RWPE2 (cell line): ENCODE data around the gene DHX34.
"Not testable (repeated sequence)": the region's sequence is repeated elsewhere in the genome, so short reads cannot be mapped to it uniquely, and the experiment has no call there.

Experiments used
- ATAC-seq: fragments of 200-7000 bp; cut with Tn5 transposase; 3 replicates; pipeline ENCODE4 v1.9.1; 2021; ENCODE audit warnings: low read depth
- DNase-seq: peaks from one replicate; pipeline ENCODE4 v3.0.0-alpha.2; 2020; ENCODE audit warnings: low spot score
- H3K27ac ChIP-seq: fragments of 450-650 bp; 2 replicates; pipeline ENCODE4 v1.5.1; 2017; ENCODE audit warnings: mild to moderate bottlenecking; ENCODE audit not compliant: poor library complexity, severe bottlenecking
- H3K27me3 ChIP-seq: fragments of 250-450 bp; sonication (Bioruptor Pico); 2 replicates; pipeline ENCODE4 v1.5.1; 2021; ENCODE audit warnings: mild to moderate bottlenecking, moderate library complexity; ENCODE audit not compliant: insufficient read depth, poor library complexity, severe bottlenecking
- H3K36me3 ChIP-seq: fragments of 250-450 bp; sonication (Bioruptor Pico); 2 replicates; pipeline ENCODE4 v1.5.1; 2020; ENCODE audit warnings: low read depth, mild to moderate bottlenecking, moderate library complexity
- H3K4me1 ChIP-seq: fragments of 250-450 bp; sonication (Bioruptor Pico); 2 replicates; pipeline ENCODE4 v1.5.1; 2021; ENCODE audit warnings: mild to moderate bottlenecking, moderate library complexity; ENCODE audit not compliant: insufficient read depth, poor library complexity, severe bottlenecking
- H3K4me3 ChIP-seq: fragments of 250-450 bp; sonication (Bioruptor Pico); 2 replicates; pipeline ENCODE4 v1.5.1; 2021; ENCODE audit warnings: mild to moderate bottlenecking, moderate library complexity; ENCODE audit not compliant: severe bottlenecking
- H3K9me3 ChIP-seq: fragments of 250-450 bp; sonication (Bioruptor Pico); 2 replicates; pipeline ENCODE4 v1.5.1; 2021; ENCODE audit warnings: mild to moderate bottlenecking, moderate library complexity; ENCODE audit not compliant: severe bottlenecking
- TF ChIP-seq, protein P1 (sequence below): fragments of 450-650 bp; IDR thresholded peaks from one replicate; pipeline ENCODE4 v1.5.1; 2017; ENCODE audit warnings: mild to moderate bottlenecking, moderate library complexity; ENCODE audit not compliant: poor library complexity, severe bottlenecking

DHX34 gene

DNA sequence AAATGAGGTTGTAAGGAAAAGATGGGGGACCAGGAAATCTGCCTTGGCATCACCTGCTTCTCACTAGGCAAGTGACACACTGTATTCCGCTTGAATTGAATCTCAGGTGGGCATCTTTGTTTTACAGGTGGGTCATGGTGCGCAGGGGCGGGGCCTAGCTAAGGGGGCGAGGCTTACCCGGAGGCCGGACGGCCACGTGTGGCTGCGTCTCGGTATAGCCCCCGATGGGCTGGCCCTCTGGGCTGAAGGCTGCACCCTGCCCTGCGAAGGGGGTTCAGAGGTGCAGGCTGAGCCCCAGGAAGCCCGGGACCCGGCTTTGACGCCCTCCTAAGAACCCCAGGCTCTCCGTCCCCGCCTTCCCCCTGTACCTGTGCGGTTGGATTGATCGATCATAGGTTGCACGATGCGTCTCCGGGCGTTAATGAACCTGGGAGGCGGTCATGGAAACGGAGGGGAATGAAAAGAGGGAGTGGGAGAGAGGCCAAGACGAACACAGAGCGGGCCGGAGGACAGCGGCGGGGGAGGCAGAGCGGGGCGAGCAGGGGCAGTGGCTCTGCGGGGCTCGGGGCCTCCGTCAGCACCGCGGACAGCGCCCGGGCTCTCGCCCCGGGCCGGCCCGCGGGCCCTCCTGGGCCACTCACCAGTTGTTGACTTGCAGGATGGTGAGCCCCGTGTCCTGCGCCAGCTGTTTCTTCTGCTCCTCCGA, 57.7 kb downstream of the DHX34 start:
- Histone ChIP-seq H3K27ac (no peak overlapping the region), H3K4me3 (no peak overlapping the region), H3K4me1 (no peaks in the 10 kb centered on the region), H3K36me3 (no peaks in the 10 kb centered on the region), H3K27me3 (peaks cover 7% of the 10 kb centered on the region), H3K9me3 (no peaks in the 10 kb centered on the region)
- TF ChIP-seq, protein P1, sequence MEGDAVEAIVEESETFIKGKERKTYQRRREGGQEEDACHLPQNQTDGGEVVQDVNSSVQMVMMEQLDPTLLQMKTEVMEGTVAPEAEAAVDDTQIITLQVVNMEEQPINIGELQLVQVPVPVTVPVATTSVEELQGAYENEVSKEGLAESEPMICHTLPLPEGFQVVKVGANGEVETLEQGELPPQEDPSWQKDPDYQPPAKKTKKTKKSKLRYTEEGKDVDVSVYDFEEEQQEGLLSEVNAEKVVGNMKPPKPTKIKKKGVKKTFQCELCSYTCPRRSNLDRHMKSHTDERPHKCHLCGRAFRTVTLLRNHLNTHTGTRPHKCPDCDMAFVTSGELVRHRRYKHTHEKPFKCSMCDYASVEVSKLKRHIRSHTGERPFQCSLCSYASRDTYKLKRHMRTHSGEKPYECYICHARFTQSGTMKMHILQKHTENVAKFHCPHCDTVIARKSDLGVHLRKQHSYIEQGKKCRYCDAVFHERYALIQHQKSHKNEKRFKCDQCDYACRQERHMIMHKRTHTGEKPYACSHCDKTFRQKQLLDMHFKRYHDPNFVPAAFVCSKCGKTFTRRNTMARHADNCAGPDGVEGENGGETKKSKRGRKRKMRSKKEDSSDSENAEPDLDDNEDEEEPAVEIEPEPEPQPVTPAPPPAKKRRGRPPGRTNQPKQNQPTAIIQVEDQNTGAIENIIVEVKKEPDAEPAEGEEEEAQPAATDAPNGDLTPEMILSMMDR = no peak
- DNase-seq = no peak
- ATAC-seq = peak; percentile 51

DNA sequence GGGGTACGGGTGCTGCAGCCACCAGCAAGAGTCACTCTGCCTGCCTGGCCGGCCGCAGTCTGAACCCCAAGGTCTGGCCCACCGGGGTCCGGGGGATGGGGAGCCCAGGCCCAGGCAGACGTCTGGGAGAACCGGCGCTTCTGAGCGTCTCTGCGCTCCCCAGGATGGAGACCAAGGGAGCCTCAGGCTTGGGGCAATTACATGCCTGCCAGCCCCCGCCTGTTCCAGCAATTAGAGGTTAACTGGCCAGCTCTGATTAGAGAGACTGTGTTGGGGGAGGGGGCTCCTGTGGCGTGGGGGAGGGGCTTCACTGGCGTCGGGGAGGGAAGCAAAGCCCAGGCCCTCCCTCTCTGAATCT, 58.3 kb downstream of the DHX34 start:
- no peaks in the 10 kb centered on the region for H3K36me3 ChIP-seq
- no peaks in the 10 kb centered on the region for H3K9me3 ChIP-seq
- DNase-seq = no peak
- no peak overlapping the region for H3K4me3 ChIP-seq
- no peak overlapping the region for H3K27ac ChIP-seq
- peaks cover 7% of the 10 kb centered on the region for H3K27me3 ChIP-seq
- TF ChIP-seq, protein P1 = no peak
- peak; percentile 13; the same call in 2 of the 3 replicates for ATAC-seq
- no peaks in the 10 kb centered on the region for H3K4me1 ChIP-seq

- Histone ChIP-seq H3K4me1 (no peaks in the 10 kb centered on the region), H3K36me3 (no peaks in the 10 kb centered on the region), H3K4me3 (no peak overlapping the region), H3K27me3 (peaks cover 7% of the 10 kb centered on the region), H3K27ac (no peak overlapping the region), H3K9me3 (no peaks in the 10 kb centered on the region)
- no peak for ATAC-seq
- no peak for DNase-seq
- TF ChIP-seq, protein P1 = no peak
These were observed 59.2 kb downstream of the DHX34 start for GRCh38 chr19:47408156-47408938.

GRCh38 chr19:47411101-47411500, 62.0 kb downstream of the DHX34 start:
- TF ChIP-seq, protein P1 = no peak
- no peak for ATAC-seq
- no peak overlapping the region for H3K27ac ChIP-seq

DNA sequence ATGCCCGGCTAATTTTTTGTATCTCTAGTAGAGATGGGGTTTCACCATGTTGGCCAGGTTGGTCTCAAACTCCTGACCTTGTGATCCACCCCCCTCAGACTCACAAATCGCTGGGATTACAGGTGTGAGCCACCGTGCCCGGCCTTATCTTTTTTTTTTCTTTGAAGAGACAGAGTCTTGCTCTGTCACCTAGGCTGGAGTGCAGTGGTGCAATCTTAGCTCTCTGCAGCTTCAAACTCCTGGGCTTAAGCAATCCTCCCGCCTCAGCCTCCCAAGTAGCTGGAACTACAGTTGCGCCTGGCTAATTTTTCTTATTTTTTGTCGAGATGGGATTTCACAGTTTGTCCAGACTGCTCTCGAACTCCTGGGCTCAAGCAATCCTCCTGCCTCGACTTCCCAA, 62.6 kb downstream of the DHX34 start:
- not testable (repeated sequence) for DNase-seq, H3K27me3 ChIP-seq, H3K4me3 ChIP-seq, H3K36me3 ChIP-seq, H3K27ac ChIP-seq, ATAC-seq, H3K9me3 ChIP-seq, H3K4me1 ChIP-seq

More at GRCh38 chr19:47411101-47411500, 62.0 kb downstream of the DHX34 start:
- no peak for DNase-seq
- Histone ChIP-seq H3K4me3 (no peak overlapping the region), H3K4me1 (no peaks in the 10 kb centered on the region), H3K36me3 (no peaks in the 10 kb centered on the region), H3K9me3 (no peaks in the 10 kb centered on the region), H3K27me3 (peaks cover 7% of the 10 kb centered on the region)
